B cell (primary cell): ENCODE results near the gene ACTR6.

ENCODE experiments used
- CTCF ChIP-seq: fragments of 200-600 bp; IDR thresholded peaks from one replicate; pipeline ENCODE4 v1.8.0; 2022; ENCODE audit warnings: antibody characterized with exemption, mild to moderate bottlenecking
- EZH2 ChIP-seq: IDR thresholded peaks from 2 replicates; pipeline ENCODE4 v1.6.1; 2012; ENCODE audit warnings: borderline replicate concordance, low read depth, mild to moderate bottlenecking, moderate library complexity, low read length; ENCODE audit not compliant: insufficient read depth, poor library complexity, severe bottlenecking

DNA sequence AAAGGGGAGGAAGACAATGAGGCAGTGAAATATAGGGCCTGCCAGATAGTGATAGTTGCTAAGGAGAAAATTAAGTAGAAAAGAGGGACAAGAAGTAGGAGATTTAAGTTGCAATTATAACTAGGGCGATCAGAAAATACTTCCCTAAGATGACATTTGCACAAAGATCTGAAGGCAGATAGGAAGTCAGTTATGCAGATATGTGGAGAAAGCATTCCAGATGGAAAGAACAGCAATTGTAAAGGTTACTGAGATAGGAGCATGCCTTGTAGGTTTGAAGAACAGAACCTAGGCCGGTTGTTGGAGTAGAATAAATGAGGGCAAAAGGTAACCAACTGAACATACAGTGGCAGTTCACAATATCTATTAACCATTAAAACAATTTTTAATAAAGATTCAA lies 21.4 kb upstream of the ACTR6 start:
- TF ChIP-seq CTCF (no peak), EZH2 (no peak)
